Peyer's patch (tissue), 4 donors: ENCODE data around the gene KRTAP10-5. TPM values are rescaled to one million over a fixed set of nuclear protein-coding genes. Genes with fewer than 3 reads are reported as not detected.

Source experiments
- DNase-seq, 3 donors: peaks; one replicate each; pipeline ENCODE4 v3.0.0-alpha.2; 2017 to 2019
- H3K27ac ChIP-seq, 4 donors: fragments of 200-600 bp; sonication (generic); one replicate each; pipeline ENCODE4 v1.5.1; 2016 to 2019
- H3K27me3 ChIP-seq, 2 donors: fragments of 200-600 bp; sonication (generic); one replicate each; pipeline ENCODE4 v1.5.1; 2019
- H3K36me3 ChIP-seq, 3 donors: fragments of 200-600 bp; sonication (generic); one replicate each; pipeline ENCODE4 v1.5.1; 2016 to 2019
- H3K4me1 ChIP-seq, 4 donors: fragments of 200-600 bp; sonication (generic); one replicate each; pipeline ENCODE4 v1.5.1; 2016 to 2019
- H3K4me3 ChIP-seq, 4 donors: fragments of 200-600 bp; sonication (generic); 1 replicate in 3 of 4; 2 replicates in 1 of 4; pipeline ENCODE4 v1.5.1; 2016 to 2019; ENCODE audit warnings: mild to moderate bottlenecking in 1 of 4
- H3K9me3 ChIP-seq, 4 donors: fragments of 200-600 bp; sonication (generic); one replicate each; pipeline ENCODE4 v1.5.1; 2016 to 2019; ENCODE audit warnings: mild to moderate bottlenecking in 1 of 4
- POLR2A ChIP-seq, 2 donors: fragments of 450-650 bp; IDR thresholded peaks; one replicate each; pipeline ENCODE4 v1.5.1; 2017; ENCODE audit warnings: antibody characterized with exemption in 2 of 2, mild to moderate bottlenecking in 2 of 2, moderate library complexity in 2 of 2
- total RNA-seq, 4 donors: library from RNA; depleted of rRNA; stranded (reverse); fragments of >200 nt; gene quantifications; one replicate each; pipeline ENCODE4 v1.1.0, GENCODE V29; 2016
- TF ChIP-seq, protein P1 (sequence below), 6 experiments: fragments of 450-650 bp in 4 of 6; fragments of 200-600 bp in 2 of 6; sonication (generic) in 1 of 6; IDR thresholded peaks; one replicate each; pipeline ENCODE4 v1.5.1; 2017 to 2019; ENCODE audit warnings: antibody characterized with exemption in 6 of 6, mild to moderate bottlenecking in 3 of 6, moderate library complexity in 1 of 6

KRTAP10-5 gene
- total RNA-seq, 4 donors from 2014 or later: not detected

DNA sequence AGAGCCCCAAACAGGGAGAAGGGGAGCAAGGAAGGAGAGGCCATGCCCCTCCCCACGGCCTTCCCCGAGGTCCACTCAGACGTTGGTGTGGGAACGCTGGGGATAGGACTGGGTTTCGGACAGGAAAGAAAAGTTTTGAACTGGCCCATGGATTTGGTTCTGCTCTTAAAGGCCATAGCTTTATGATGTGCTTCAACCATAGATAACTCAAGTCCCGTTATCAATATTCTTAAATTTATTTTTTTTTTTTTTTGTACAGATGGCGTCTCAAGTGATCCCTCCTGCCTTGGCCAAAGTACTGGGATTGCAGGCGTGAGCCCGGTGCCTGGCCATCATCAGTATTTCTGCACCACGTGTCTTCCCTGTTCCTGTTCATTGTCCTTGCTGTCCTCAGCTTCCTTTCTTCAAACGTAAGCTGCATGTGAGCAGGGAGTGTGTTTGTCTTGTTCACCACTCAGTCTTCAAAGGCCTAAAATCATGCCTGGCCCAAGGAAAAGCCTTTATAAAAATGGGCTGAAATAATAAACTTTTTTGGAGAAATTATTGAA lies 39.6 kb downstream of the KRTAP10-5 start:
- Histone ChIP-seq H3K4me1 (no peaks in the 10 kb centered on the region), H3K36me3 (no peaks in the 10 kb centered on the region), H3K27me3 (no peaks in the 10 kb centered on the region), H3K4me3 (no peak overlapping the region), H3K27ac (no peak overlapping the region), H3K9me3 (peaks cover 0 to 9% (median 2%) of the 10 kb centered on the region in 4 donors)
- TF ChIP-seq, protein P1, sequence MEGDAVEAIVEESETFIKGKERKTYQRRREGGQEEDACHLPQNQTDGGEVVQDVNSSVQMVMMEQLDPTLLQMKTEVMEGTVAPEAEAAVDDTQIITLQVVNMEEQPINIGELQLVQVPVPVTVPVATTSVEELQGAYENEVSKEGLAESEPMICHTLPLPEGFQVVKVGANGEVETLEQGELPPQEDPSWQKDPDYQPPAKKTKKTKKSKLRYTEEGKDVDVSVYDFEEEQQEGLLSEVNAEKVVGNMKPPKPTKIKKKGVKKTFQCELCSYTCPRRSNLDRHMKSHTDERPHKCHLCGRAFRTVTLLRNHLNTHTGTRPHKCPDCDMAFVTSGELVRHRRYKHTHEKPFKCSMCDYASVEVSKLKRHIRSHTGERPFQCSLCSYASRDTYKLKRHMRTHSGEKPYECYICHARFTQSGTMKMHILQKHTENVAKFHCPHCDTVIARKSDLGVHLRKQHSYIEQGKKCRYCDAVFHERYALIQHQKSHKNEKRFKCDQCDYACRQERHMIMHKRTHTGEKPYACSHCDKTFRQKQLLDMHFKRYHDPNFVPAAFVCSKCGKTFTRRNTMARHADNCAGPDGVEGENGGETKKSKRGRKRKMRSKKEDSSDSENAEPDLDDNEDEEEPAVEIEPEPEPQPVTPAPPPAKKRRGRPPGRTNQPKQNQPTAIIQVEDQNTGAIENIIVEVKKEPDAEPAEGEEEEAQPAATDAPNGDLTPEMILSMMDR (IDR thresholded peaks at IDR 0.05): no peak
- no peak for TF ChIP-seq POLR2A (IDR thresholded peaks at IDR 0.05)
- peak in 1 of 3 donors; percentile 13 for DNase-seq

- H3K27ac ChIP-seq: no peak within 1 kb of the TSS
- TF ChIP-seq POLR2A (IDR thresholded peaks at IDR 0.05): no peak
- TF ChIP-seq, protein P1 (IDR thresholded peaks at IDR 0.05): no peak
Observed at GRCh38 chr21:44539991-44540666, 40.3 kb downstream of the KRTAP10-5 start, which contains the start of gene KRTAP10-1. Gene KRTAP10-1 (minus strand): TSS chr21:44540195. CDS start chr21:44540150, 45 bp downstream.

DNA sequence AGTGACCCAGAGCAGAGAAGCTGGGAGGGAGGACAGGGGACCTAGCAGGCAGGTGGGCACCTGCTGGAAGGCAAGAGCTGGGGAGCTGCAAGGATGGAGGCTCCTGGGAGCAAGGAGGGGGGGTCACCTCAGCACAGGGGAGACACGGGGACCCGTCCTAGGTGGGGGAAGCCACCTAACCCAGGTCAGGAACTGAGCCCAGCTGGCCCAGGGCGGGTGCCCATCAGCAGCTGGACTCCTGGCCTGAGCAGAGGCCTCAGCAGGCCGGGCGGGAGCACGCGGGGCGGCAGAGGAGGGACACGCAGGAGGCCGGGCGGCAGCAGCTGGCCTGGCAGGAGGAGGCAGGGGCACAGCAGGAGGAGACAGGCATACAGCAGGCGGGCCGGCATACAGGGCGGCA lies 41.4 kb downstream of the KRTAP10-5 start:
- Histone ChIP-seq H3K36me3 (no peaks in the 10 kb centered on the region), H3K27ac (no peak overlapping the region), H3K9me3 (peaks cover 0 to 9% (median 2%) of the 10 kb centered on the region in 4 donors), H3K4me1 (no peaks in the 10 kb centered on the region), H3K27me3 (no peaks in the 10 kb centered on the region), H3K4me3 (no peak overlapping the region)
- TF ChIP-seq, protein P1 (IDR thresholded peaks at IDR 0.05): no peak
- TF ChIP-seq POLR2A (IDR thresholded peaks at IDR 0.05): no peak
- peak in 1 of 3 donors; percentile 6 for DNase-seq

More at GRCh38 chr21:44539991-44540666, 40.3 kb downstream of the KRTAP10-5 start, which contains the start of gene KRTAP10-1:
- peaks cover 0 to 9% (median 2%) of the 10 kb centered on the region in 4 donors for H3K9me3 ChIP-seq
- peak in 1 of 3 donors; percentile 12 for DNase-seq
- H3K36me3 ChIP-seq: no peaks in the 10 kb centered on the region
- no peaks in the 10 kb centered on the region for H3K4me1 ChIP-seq
- H3K27me3 ChIP-seq: no peaks in the 10 kb centered on the region
- H3K4me3 ChIP-seq: no peak within 1 kb of the TSS

- H3K9me3 ChIP-seq: peaks cover 0 to 6% (median 2%) of the 10 kb centered on the region in 4 donors
- peak in 1 of 3 donors; percentile 11 for DNase-seq
- no peak overlapping the region for H3K27ac ChIP-seq
- no peaks in the 10 kb centered on the region for H3K36me3 ChIP-seq
- H3K4me3 ChIP-seq: no peak overlapping the region
- no peaks in the 10 kb centered on the region for H3K4me1 ChIP-seq
- no peaks in the 10 kb centered on the region for H3K27me3 ChIP-seq
- TF ChIP-seq, protein P1 (IDR thresholded peaks at IDR 0.05): no peak
- no peak for TF ChIP-seq POLR2A (IDR thresholded peaks at IDR 0.05)
Observed at GRCh38 chr21:44537930-44538911, 42.2 kb downstream of the KRTAP10-5 start.

DNA sequence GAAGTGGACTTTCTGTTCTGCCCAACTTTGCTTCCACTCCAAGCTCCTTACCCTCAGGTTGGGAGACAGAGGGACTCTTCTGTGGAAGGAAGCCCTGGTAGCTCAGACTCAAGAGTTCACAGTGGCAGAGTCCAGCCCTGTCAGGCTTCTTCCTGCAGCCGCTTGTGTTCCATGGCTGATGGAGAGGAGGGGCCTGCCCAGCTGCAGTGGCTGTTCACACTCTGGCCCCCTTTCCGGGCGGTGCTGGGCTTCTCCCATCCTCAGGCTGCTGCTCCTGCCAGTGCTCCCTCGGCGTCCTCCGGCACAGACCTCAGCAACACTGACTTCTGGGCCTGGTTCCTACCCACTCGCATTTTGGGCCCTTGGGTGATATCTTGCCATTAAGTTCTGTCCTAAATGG lies 44.4 kb downstream of the KRTAP10-5 start:
- Histone ChIP-seq H3K27me3 (no peaks in the 10 kb centered on the region), H3K9me3 (no peaks in the 10 kb centered on the region)
- DNase-seq: no peak

More for the DNA sequence above, 44.4 kb downstream of the KRTAP10-5 start:
- Histone ChIP-seq H3K36me3 (no peaks in the 10 kb centered on the region), H3K4me1 (no peaks in the 10 kb centered on the region), H3K4me3 (no peak overlapping the region), H3K27ac (no peak overlapping the region)
- TF ChIP-seq POLR2A (IDR thresholded peaks at IDR 0.05): no peak
- TF ChIP-seq, protein P1 (IDR thresholded peaks at IDR 0.05): no peak
